Endodermal cell (in vitro differentiated cells): Measurements from ENCODE around the gene IGFLR1. TPM values are rescaled to one million over a fixed set of nuclear protein-coding genes. Genes with fewer than 3 reads are reported as not detected.
A peak's percentile ranks its signal among the peaks of the same experiment; 100 is the strongest.

Experiments
- DNase-seq: peaks from one replicate; pipeline ENCODE4 v3.0.0-alpha.2; 2017
- H3K27ac ChIP-seq: 2 replicates; pipeline ENCODE4 v1.5.1; 2013; ENCODE audit warnings: mild to moderate bottlenecking, low read depth, low read length, moderate library complexity
- H3K27me3 ChIP-seq: 2 replicates; pipeline ENCODE4 v1.6.1; 2013; ENCODE audit warnings: mild to moderate bottlenecking, low read length, moderate library complexity; ENCODE audit not compliant: insufficient read depth, control insufficient read depth, poor library complexity, severe bottlenecking
- H3K36me3 ChIP-seq: 2 replicates; pipeline ENCODE4 v1.7.0; 2013; ENCODE audit warnings: mild to moderate bottlenecking, low read length, moderate library complexity; ENCODE audit not compliant: control insufficient read depth, insufficient read depth
- H3K4me1 ChIP-seq: one replicate; pipeline ENCODE4 v1.7.0; 2013; ENCODE audit warnings: low read length; ENCODE audit not compliant: control insufficient read depth, insufficient read depth
- H3K4me3 ChIP-seq: 2 replicates; pipeline ENCODE4 v1.5.1; 2013; ENCODE audit warnings: mild to moderate bottlenecking, low read length, moderate library complexity
- H3K9ac ChIP-seq: 2 replicates; pipeline ENCODE4 v1.6.1; 2013; ENCODE audit warnings: mild to moderate bottlenecking, low read length, moderate library complexity; ENCODE audit not compliant: poor library complexity, severe bottlenecking; ENCODE audit errors: extremely low read depth
- H3K9me3 ChIP-seq: 2 replicates; pipeline ENCODE4 v1.6.1; 2013; ENCODE audit warnings: mild to moderate bottlenecking, low read length, moderate library complexity; ENCODE audit not compliant: control insufficient read depth
- H3K27ac Mint-ChIP-seq: 2 replicates; pipeline ENCODE4 v1.8.0; 2020; ENCODE audit warnings: mixed read lengths
- H3K27me3 Mint-ChIP-seq: 2 replicates; pipeline ENCODE4 v1.8.0; 2021; ENCODE audit warnings: mild to moderate bottlenecking, mixed read lengths; ENCODE audit not compliant: insufficient read depth
- H3K36me3 Mint-ChIP-seq: 2 replicates; pipeline ENCODE4 v1.8.0; 2020; ENCODE audit warnings: low read depth, mixed read lengths
- H3K4me1 Mint-ChIP-seq: 2 replicates; pipeline ENCODE4 v1.8.0; 2020; ENCODE audit warnings: mixed read lengths
- H3K4me3 Mint-ChIP-seq: 2 replicates; pipeline ENCODE4 v1.8.0; 2020; ENCODE audit warnings: mild to moderate bottlenecking, moderate library complexity, mixed read lengths
- H3K9me3 Mint-ChIP-seq: 2 replicates; pipeline ENCODE4 v1.8.0; 2020; ENCODE audit warnings: mild to moderate bottlenecking, mixed read lengths
- WGBS, 2 experiments: methylation state at CpG; one replicate each; pipeline versions ENCODE4 v1.1.5 to v1.1.7; 2013; ENCODE audit warnings: missing lambda C conversion rate in 2 of 2, mixed read lengths in 1 of 2; ENCODE audit not compliant: insufficient coverage in 1 of 2, insufficient read length in 1 of 2; 5-methylcytosine and 5-hydroxymethylcytosine counted together
- total RNA-seq, 2 donors: library from RNA; stranded (reverse); fragmentation: NEBNext Ultra II Directional in 1 of 2; extraction: Animal tissue kit (Norgen Biotek cat#: 25700) in 1 of 2; gene quantifications; 2 replicates in 1 of 2; 3 replicates in 1 of 2; pipeline ENCODE4 v1.2.1, GENCODE V29; 2021
- TF ChIP-seq, protein P1 (sequence below): fragments of 200-600 bp; sonication (generic); conservative IDR thresholded peaks from 2 replicates; pipeline ENCODE4 v1.5.0; 2021; ENCODE audit warnings: antibody characterized with exemption, mild to moderate bottlenecking

The IGFLR1 gene
- total RNA-seq, 2 donors from 2014 or later: 4.6 to 7.1 TPM

DNA sequence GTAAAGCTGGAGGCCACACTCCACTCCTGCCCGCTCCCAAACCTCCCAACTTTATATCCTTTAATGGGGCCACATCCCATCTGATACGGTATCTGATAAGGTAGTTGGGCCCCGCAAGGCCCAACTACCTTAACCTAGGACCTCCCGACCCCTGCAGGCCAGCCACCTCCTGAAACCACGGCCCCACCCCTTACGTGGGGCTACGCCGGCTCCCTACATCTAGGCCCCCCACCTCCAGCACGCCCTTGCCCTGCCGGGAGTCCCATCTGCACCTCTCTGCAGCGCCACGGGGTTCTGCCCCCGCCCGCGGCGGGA, 2.2 kb downstream of the IGFLR1 start:
- H3K4me1 ChIP-seq: no peaks in the 10 kb centered on the region
- Mint-ChIP-seq H3K4me1 (no peaks in the 10 kb centered on the region), H3K9me3 (no peaks in the 10 kb centered on the region), H3K27ac (peak overlapping the region; percentile 98), H3K27me3 (no peaks in the 10 kb centered on the region), H3K4me3 (peak overlapping the region; percentile 66), H3K36me3 (peaks cover 39% of the 10 kb centered on the region)
- peak overlapping the region; percentile 60 for H3K27ac ChIP-seq
- H3K27me3 ChIP-seq: no peaks in the 10 kb centered on the region
- H3K36me3 ChIP-seq: peaks cover 37% of the 10 kb centered on the region
- H3K9me3 ChIP-seq: no peaks in the 10 kb centered on the region
- TF ChIP-seq, protein P1, sequence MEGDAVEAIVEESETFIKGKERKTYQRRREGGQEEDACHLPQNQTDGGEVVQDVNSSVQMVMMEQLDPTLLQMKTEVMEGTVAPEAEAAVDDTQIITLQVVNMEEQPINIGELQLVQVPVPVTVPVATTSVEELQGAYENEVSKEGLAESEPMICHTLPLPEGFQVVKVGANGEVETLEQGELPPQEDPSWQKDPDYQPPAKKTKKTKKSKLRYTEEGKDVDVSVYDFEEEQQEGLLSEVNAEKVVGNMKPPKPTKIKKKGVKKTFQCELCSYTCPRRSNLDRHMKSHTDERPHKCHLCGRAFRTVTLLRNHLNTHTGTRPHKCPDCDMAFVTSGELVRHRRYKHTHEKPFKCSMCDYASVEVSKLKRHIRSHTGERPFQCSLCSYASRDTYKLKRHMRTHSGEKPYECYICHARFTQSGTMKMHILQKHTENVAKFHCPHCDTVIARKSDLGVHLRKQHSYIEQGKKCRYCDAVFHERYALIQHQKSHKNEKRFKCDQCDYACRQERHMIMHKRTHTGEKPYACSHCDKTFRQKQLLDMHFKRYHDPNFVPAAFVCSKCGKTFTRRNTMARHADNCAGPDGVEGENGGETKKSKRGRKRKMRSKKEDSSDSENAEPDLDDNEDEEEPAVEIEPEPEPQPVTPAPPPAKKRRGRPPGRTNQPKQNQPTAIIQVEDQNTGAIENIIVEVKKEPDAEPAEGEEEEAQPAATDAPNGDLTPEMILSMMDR: no peak
- H3K4me3 ChIP-seq: peak overlapping the region; percentile 87
- peak overlapping the region; percentile 62 for H3K9ac ChIP-seq
- WGBS, 2 experiments: 9% methylated on average over 16 of the region's 16 CpGs; no CpG with 5 or more reads in 1 of the 2 experiments
- DNase-seq: no peak

DNA sequence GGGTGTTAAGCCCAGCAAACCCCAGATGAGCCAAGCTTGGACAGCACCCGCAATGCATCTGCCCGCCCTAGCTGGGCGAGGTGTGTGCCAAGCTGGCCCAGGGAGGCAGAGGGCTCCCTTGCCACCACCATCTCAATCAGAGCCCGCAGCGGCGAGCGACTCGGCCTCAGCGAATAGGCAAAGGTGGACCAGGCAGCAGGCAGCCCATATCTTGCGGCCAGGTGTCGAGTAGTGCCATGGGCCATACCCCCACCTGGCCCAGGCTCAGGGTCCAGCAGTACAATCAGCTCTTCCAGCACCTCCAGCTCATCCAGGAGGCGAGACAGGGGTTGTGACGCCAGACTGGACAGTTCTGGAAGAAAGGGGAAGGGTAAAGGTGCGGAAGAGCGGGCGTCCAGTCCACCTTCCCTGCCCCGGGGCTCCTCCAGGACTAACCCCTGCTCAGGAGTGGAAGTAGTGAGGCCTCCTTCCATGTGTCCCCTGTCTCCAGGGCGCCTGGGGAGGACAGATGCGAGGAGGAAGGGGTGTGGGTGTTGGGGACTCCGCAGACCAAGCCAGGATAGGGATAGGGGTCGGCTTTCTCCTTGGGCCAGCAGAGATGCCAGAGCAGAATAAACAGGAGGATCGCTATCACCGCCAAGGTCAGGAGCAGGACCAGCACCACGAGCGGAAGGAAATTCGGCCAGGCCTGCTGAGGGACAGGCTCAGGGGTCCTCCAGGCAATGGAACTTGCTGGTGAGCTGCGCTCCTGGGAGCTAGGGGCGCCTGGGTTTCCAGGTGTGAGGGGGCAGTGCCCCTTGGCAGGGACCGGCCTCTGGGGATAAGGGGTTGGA, 2.8 kb downstream of the IGFLR1 start:
- H3K9ac ChIP-seq: peak overlapping the region; percentile 62
- H3K36me3 ChIP-seq: peaks cover 42% of the 10 kb centered on the region
- H3K27me3 ChIP-seq: no peaks in the 10 kb centered on the region
- no peak overlapping the region for H3K27ac ChIP-seq
- H3K9me3 ChIP-seq: no peaks in the 10 kb centered on the region
- peak overlapping the region; percentile 52 for H3K27ac Mint-ChIP-seq
- TF ChIP-seq, protein P1: no peak
- H3K4me1 Mint-ChIP-seq: no peaks in the 10 kb centered on the region
- no peaks in the 10 kb centered on the region for H3K4me1 ChIP-seq
- peaks cover 45% of the 10 kb centered on the region for H3K36me3 Mint-ChIP-seq
- no peaks in the 10 kb centered on the region for H3K27me3 Mint-ChIP-seq
- peak; percentile 62 for DNase-seq
- peak overlapping the region; percentile 87 for H3K4me3 ChIP-seq
- H3K4me3 Mint-ChIP-seq: peak overlapping the region; percentile 66
- H3K9me3 Mint-ChIP-seq: no peaks in the 10 kb centered on the region
- WGBS, 2 experiments: 82 to 87% methylated on average over 7 to 28 of the region's 29 CpGs

DNA sequence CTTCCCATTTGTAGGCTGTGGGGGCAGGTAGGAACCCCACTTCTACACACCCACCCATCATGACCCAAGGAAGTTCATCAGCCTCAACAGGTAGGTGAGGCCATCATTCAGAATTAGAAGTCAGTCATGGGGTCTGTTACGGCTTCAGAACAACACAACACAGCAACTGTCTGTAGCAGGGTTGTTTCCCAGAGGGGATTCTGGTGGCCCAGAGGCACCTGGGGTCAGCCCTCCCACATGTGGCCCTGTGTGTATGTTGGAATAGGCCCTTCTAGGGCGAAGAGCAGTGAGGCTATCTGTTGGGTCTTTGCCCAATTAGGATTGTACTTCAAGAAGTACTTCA, 3.4 kb downstream of the IGFLR1 start:
- Histone ChIP-seq H3K36me3 (peaks cover 49% of the 10 kb centered on the region), H3K4me1 (no peaks in the 10 kb centered on the region), H3K4me3 (no peak overlapping the region), H3K27ac (no peak overlapping the region), H3K9ac (no peak overlapping the region), H3K9me3 (no peaks in the 10 kb centered on the region), H3K27me3 (no peaks in the 10 kb centered on the region)
- Mint-ChIP-seq H3K27me3 (no peaks in the 10 kb centered on the region), H3K9me3 (no peaks in the 10 kb centered on the region), H3K27ac (no peak overlapping the region), H3K36me3 (peaks cover 51% of the 10 kb centered on the region), H3K4me1 (no peaks in the 10 kb centered on the region), H3K4me3 (no peak overlapping the region)
- DNase-seq: no peak
- 90% methylated on average over 2 of the region's 2 CpGs; no CpG with 5 or more reads in 1 of the 2 experiments for WGBS, 2 experiments
- TF ChIP-seq, protein P1: no peak
